Endodermal cell (in vitro differentiated cells): ENCODE measurements around the gene SPOPL. TPM values are rescaled to one million over a fixed set of nuclear protein-coding genes. Genes with fewer than 3 reads are reported as not detected.
A peak's percentile ranks its signal among the peaks of the same experiment; 100 is the strongest.

Experiments
- DNase-seq: peaks from one replicate; pipeline ENCODE4 v3.0.0-alpha.2; 2017
- H3K27ac ChIP-seq: 2 replicates; pipeline ENCODE4 v1.5.1; 2013; ENCODE audit warnings: mild to moderate bottlenecking, low read depth, low read length, moderate library complexity
- H3K27me3 ChIP-seq: 2 replicates; pipeline ENCODE4 v1.6.1; 2013; ENCODE audit warnings: mild to moderate bottlenecking, low read length, moderate library complexity; ENCODE audit not compliant: insufficient read depth, control insufficient read depth, poor library complexity, severe bottlenecking
- H3K36me3 ChIP-seq: 2 replicates; pipeline ENCODE4 v1.7.0; 2013; ENCODE audit warnings: mild to moderate bottlenecking, low read length, moderate library complexity; ENCODE audit not compliant: control insufficient read depth, insufficient read depth
- H3K4me1 ChIP-seq: one replicate; pipeline ENCODE4 v1.7.0; 2013; ENCODE audit warnings: low read length; ENCODE audit not compliant: control insufficient read depth, insufficient read depth
- H3K4me3 ChIP-seq: 2 replicates; pipeline ENCODE4 v1.5.1; 2013; ENCODE audit warnings: mild to moderate bottlenecking, low read length, moderate library complexity
- H3K9ac ChIP-seq: 2 replicates; pipeline ENCODE4 v1.6.1; 2013; ENCODE audit warnings: mild to moderate bottlenecking, low read length, moderate library complexity; ENCODE audit not compliant: poor library complexity, severe bottlenecking; ENCODE audit errors: extremely low read depth
- H3K9me3 ChIP-seq: 2 replicates; pipeline ENCODE4 v1.6.1; 2013; ENCODE audit warnings: mild to moderate bottlenecking, low read length, moderate library complexity; ENCODE audit not compliant: control insufficient read depth
- H3K27ac Mint-ChIP-seq: 2 replicates; pipeline ENCODE4 v1.8.0; 2020; ENCODE audit warnings: mixed read lengths
- H3K27me3 Mint-ChIP-seq: 2 replicates; pipeline ENCODE4 v1.8.0; 2021; ENCODE audit warnings: mild to moderate bottlenecking, mixed read lengths; ENCODE audit not compliant: insufficient read depth
- H3K36me3 Mint-ChIP-seq: 2 replicates; pipeline ENCODE4 v1.8.0; 2020; ENCODE audit warnings: low read depth, mixed read lengths
- H3K4me1 Mint-ChIP-seq: 2 replicates; pipeline ENCODE4 v1.8.0; 2020; ENCODE audit warnings: mixed read lengths
- H3K4me3 Mint-ChIP-seq: 2 replicates; pipeline ENCODE4 v1.8.0; 2020; ENCODE audit warnings: mild to moderate bottlenecking, moderate library complexity, mixed read lengths
- H3K9me3 Mint-ChIP-seq: 2 replicates; pipeline ENCODE4 v1.8.0; 2020; ENCODE audit warnings: mild to moderate bottlenecking, mixed read lengths
- WGBS, 2 experiments: methylation state at CpG; one replicate each; pipeline versions ENCODE4 v1.1.5 to v1.1.7; 2013; ENCODE audit warnings: missing lambda C conversion rate in 2 of 2, mixed read lengths in 1 of 2; ENCODE audit not compliant: insufficient coverage in 1 of 2, insufficient read length in 1 of 2; 5-methylcytosine and 5-hydroxymethylcytosine counted together
- long read RNA-seq, 4 experiments: library from polyadenylated mRNA in 2 of 4; library from RNA in 1 of 4; library from capped mRNA in 1 of 4; stranded (forward) in 3 of 4; unstranded in 1 of 4; transcript quantifications; one replicate each; pipeline ENCODE4 v2.0.0, GENCODE V29; 2020 to 2021; ENCODE audit warnings: inconsistent platforms in 1 of 4
- polyA plus RNA-seq, 2 experiments: library from polyadenylated mRNA; stranded (reverse); fragments of 50-300 nt; gene quantifications; one replicate each; pipeline ENCODE4 v1.2.3, GENCODE V29; 2013
- total RNA-seq, 2 donors: library from RNA; stranded (reverse); fragmentation: NEBNext Ultra II Directional in 1 of 2; extraction: Animal tissue kit (Norgen Biotek cat#: 25700) in 1 of 2; gene quantifications; 2 replicates in 1 of 2; 3 replicates in 1 of 2; pipeline ENCODE4 v1.2.1, GENCODE V29; 2021
- TF ChIP-seq, protein P1 (sequence below): fragments of 200-600 bp; sonication (generic); conservative IDR thresholded peaks from 2 replicates; pipeline ENCODE4 v1.5.0; 2021; ENCODE audit warnings: antibody characterized with exemption, mild to moderate bottlenecking

Gene SPOPL
- 10 to 100 TPM; 17.4 to 26.9 TPM for total RNA-seq
- polyA plus RNA-seq (2013, experiment 1 of 2): 14.2 TPM
- 11.8 TPM for polyA plus RNA-seq (2013, experiment 2 of 2)
- long read RNA-seq, experiment 1, full-length matches to known transcripts: 2 of 2 reads
- long read RNA-seq, experiment 1, partial matches to known transcripts: 0 of 2 reads
- long read RNA-seq, experiment 1, other reads (novel, unspliced or antisense): 0 of 2 reads
- long read RNA-seq, experiment 2, full-length matches to known transcripts: 13 of 20 reads
- long read RNA-seq, experiment 2, partial matches to known transcripts: 1 of 20 reads
- long read RNA-seq, experiment 2, other reads (novel, unspliced or antisense): 6 of 20 reads
- long read RNA-seq, experiment 3, full-length matches to known transcripts: 10 of 15 reads
- long read RNA-seq, experiment 3, partial matches to known transcripts: 0 of 15 reads
- long read RNA-seq, experiment 3, other reads (novel, unspliced or antisense): 5 of 15 reads
- long read RNA-seq, experiment 4, full-length matches to known transcripts: 4 of 7 reads
- long read RNA-seq, experiment 4, partial matches to known transcripts: 0 of 7 reads
- long read RNA-seq, experiment 4, other reads (novel, unspliced or antisense): 3 of 7 reads

GRCh38 chr2:138501425-138502254 lies at the start of gene SPOPL:
TSS of gene SPOPL (plus strand) at chr2:138501770. CDS start at chr2:138550217, 48,447 bp downstream.
- Mint-ChIP-seq H3K27ac (peak within 1 kb of the TSS; percentile 92), H3K9me3 (no peaks in the 10 kb centered on the region), H3K4me1 (peaks cover 29% of the 10 kb centered on the region), H3K4me3 (peak within 1 kb of the TSS; percentile 87), H3K27me3 (no peaks in the 10 kb centered on the region), H3K36me3 (no peaks in the 10 kb centered on the region)
- H3K4me3 ChIP-seq: peak within 1 kb of the TSS; percentile 95
- WGBS, 2 experiments: 0 to 1% methylated on average over 21 to 86 of the region's 86 CpGs
- no peaks in the 10 kb centered on the region for H3K9me3 ChIP-seq
- peak within 1 kb of the TSS; percentile 76 for H3K9ac ChIP-seq
- DNase-seq: peak; percentile 97
- H3K36me3 ChIP-seq: no peaks in the 10 kb centered on the region
- H3K27me3 ChIP-seq: no peaks in the 10 kb centered on the region
- TF ChIP-seq, protein P1, sequence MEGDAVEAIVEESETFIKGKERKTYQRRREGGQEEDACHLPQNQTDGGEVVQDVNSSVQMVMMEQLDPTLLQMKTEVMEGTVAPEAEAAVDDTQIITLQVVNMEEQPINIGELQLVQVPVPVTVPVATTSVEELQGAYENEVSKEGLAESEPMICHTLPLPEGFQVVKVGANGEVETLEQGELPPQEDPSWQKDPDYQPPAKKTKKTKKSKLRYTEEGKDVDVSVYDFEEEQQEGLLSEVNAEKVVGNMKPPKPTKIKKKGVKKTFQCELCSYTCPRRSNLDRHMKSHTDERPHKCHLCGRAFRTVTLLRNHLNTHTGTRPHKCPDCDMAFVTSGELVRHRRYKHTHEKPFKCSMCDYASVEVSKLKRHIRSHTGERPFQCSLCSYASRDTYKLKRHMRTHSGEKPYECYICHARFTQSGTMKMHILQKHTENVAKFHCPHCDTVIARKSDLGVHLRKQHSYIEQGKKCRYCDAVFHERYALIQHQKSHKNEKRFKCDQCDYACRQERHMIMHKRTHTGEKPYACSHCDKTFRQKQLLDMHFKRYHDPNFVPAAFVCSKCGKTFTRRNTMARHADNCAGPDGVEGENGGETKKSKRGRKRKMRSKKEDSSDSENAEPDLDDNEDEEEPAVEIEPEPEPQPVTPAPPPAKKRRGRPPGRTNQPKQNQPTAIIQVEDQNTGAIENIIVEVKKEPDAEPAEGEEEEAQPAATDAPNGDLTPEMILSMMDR: peak; percentile 59
- H3K4me1 ChIP-seq: no peaks in the 10 kb centered on the region
- H3K27ac ChIP-seq: peak within 1 kb of the TSS; percentile 71

DNA sequence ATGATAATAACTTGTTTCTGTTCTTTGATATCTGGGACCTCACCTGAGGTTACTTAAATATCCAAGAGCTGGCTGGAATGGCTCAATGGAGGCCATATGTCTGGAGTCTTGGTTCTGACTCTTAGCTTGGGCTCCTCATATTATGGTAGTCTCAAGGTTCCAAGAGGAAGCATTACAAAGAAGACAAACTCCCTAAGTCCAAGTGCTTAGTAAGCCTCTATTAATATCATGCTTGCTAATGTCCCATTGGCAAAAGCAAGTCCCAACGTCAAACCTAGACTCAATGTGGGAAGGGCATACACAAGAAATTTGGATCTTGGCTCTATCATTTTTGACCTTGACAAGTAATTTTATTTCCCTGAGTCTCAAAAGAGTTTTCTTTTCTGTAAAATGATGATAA lies 49.2 kb upstream of the SPOPL start:
- Histone ChIP-seq H3K27ac (no peak overlapping the region), H3K4me1 (peaks cover 17% of the 10 kb centered on the region), H3K9ac (no peak overlapping the region), H3K27me3 (no peaks in the 10 kb centered on the region), H3K9me3 (peaks cover 9% of the 10 kb centered on the region), H3K36me3 (no peaks in the 10 kb centered on the region), H3K4me3 (no peak overlapping the region)
- Mint-ChIP-seq H3K36me3 (no peaks in the 10 kb centered on the region), H3K27me3 (no peaks in the 10 kb centered on the region), H3K9me3 (peaks cover 7% of the 10 kb centered on the region), H3K4me3 (no peak overlapping the region), H3K27ac (no peak overlapping the region), H3K4me1 (peaks cover 30% of the 10 kb centered on the region)
- 93 to 100% methylated on average over 1 of the region's 1 CpG for WGBS, 2 experiments
- TF ChIP-seq, protein P1: no peak
- no peak for DNase-seq

DNA sequence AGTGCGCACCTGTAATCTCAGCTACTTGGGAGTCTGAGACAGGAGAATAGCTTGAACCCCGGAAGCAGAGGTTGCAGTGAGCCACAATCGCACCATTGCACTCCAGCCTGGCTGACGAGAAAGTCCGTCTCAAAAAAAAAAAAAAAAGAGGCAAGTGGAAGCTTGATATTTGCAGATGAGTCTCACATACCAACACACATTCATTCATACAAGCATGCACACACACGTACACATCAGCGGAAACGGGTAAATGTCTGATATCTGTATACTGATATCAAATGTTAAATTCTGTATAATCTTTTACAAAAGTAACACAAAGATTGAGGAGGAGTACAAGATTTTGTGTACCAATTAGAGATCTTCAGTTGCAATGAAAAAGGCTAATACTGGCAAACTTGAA lies 47.8 kb upstream of the SPOPL start:
- WGBS, 2 experiments: 99 to 100% methylated on average over 1 to 8 of the region's 8 CpGs
- DNase-seq: no peak
- H3K27ac Mint-ChIP-seq: no peak overlapping the region

More for the DNA sequence above, 47.8 kb upstream of the SPOPL start:
- Mint-ChIP-seq H3K9me3 (peaks cover 10% of the 10 kb centered on the region), H3K27me3 (no peaks in the 10 kb centered on the region), H3K36me3 (peaks cover 1% of the 10 kb centered on the region), H3K4me3 (no peak overlapping the region), H3K4me1 (peaks cover 15% of the 10 kb centered on the region)
- Histone ChIP-seq H3K9ac (no peak overlapping the region), H3K4me1 (peaks cover 8% of the 10 kb centered on the region), H3K4me3 (no peak overlapping the region), H3K9me3 (peaks cover 16% of the 10 kb centered on the region), H3K27ac (no peak overlapping the region), H3K36me3 (no peaks in the 10 kb centered on the region), H3K27me3 (no peaks in the 10 kb centered on the region)
- TF ChIP-seq, protein P1: no peak
